Aorta (tissue), 5 donors: ENCODE measurements around the gene CCDC68. TPM values are rescaled to one million over a fixed set of nuclear protein-coding genes. Genes with fewer than 3 reads are reported as not detected.
"Not testable (repeated sequence)": the region's sequence is repeated elsewhere in the genome, so short reads cannot be mapped to it uniquely, and the experiment has no call there.

Experiments
- ATAC-seq: fragments of 200-7000 bp; cut with Tn5 transposase; one replicate; pipeline ENCODE4 v1.9.1; 2022; ENCODE audit warnings: moderate library complexity; ENCODE audit not compliant: low FRiP score
- DNase-seq, 2 donors: peaks; one replicate each; pipeline ENCODE4 v3.0.0-alpha.2; 2020
- H3K27ac ChIP-seq, 2 donors: one replicate each; pipeline ENCODE4 v1.5.1; 2013; ENCODE audit warnings: low read length in 2 of 2, mild to moderate bottlenecking in 2 of 2, moderate library complexity in 2 of 2, control low read depth in 1 of 2, inconsistent platforms in 1 of 2, low read depth in 1 of 2
- H3K27me3 ChIP-seq, 2 donors: one replicate each; pipeline ENCODE4 v1.6.1; 2013; ENCODE audit warnings: control low read depth in 1 of 2, low read length in 1 of 2, mild to moderate bottlenecking in 1 of 2, moderate library complexity in 1 of 2; ENCODE audit not compliant: insufficient read depth in 2 of 2, control insufficient read depth in 1 of 2
- H3K36me3 ChIP-seq, 2 donors: one replicate each; pipeline ENCODE4 v1.6.1; 2013; ENCODE audit warnings: control low read depth in 1 of 2, low read length in 1 of 2, mild to moderate bottlenecking in 1 of 2; ENCODE audit not compliant: insufficient read depth in 2 of 2, control insufficient read depth in 1 of 2
- H3K4me1 ChIP-seq, 2 donors: one replicate each; pipeline ENCODE4 v1.6.1; 2013; ENCODE audit warnings: low read length in 2 of 2, control low read depth in 1 of 2, mild to moderate bottlenecking in 1 of 2, moderate library complexity in 1 of 2; ENCODE audit not compliant: insufficient read depth in 2 of 2, control insufficient read depth in 1 of 2
- H3K4me3 ChIP-seq, 2 donors: one replicate each; pipeline ENCODE4 v1.5.1; 2013; ENCODE audit warnings: low read length in 2 of 2, control low read depth in 1 of 2, mild to moderate bottlenecking in 1 of 2
- H3K9me3 ChIP-seq: one replicate; pipeline ENCODE4 v1.6.1; 2013; ENCODE audit warnings: mild to moderate bottlenecking, low read length; ENCODE audit not compliant: control insufficient read depth
- WGBS, 2 donors: extraction: QIAGEN DNeasy Blood & Tissue Kit; methylation state at CpG; one replicate each; pipeline ENCODE4 v1.1.7; 2013; 5-methylcytosine and 5-hydroxymethylcytosine counted together
- intact Hi-C, 2 donors: fragments of 100-400 bp; cut with DNase I; formaldehyde crosslinking; loops; one replicate each; pipeline versions ENCODE4 v1.14.2 to v1.15.0; 2022
- polyA plus RNA-seq, 2 donors: library from polyadenylated mRNA; stranded (reverse); fragments of 200-250 nt; gene quantifications; one replicate each; pipeline ENCODE4 v1.2.3, GENCODE V29; 2013
- total RNA-seq, 2 donors: library from RNA; stranded (reverse); fragmentation: NEBNext Ultra II Directional; extraction: Animal tissue kit (Norgen Biotek cat#: 25700); gene quantifications; one replicate each; pipeline ENCODE4 v1.2.1, GENCODE V29; 2021
- donor health status: healthy with polysubstance abuse.
- donor health status: Bipolar disorder and iron deficiency.
- donor health status: DM: no; HTN: no; CAD: no.
- donor health status: DM: no; HTN: no; CAD: no.
- donor health status: DM: yes; HTN: yes; CAD: no.

The CCDC68 gene
- total and polyA plus RNA-seq, 4 donors, result 1.9 to 9.4 (median 6.4) TPM

DNA sequence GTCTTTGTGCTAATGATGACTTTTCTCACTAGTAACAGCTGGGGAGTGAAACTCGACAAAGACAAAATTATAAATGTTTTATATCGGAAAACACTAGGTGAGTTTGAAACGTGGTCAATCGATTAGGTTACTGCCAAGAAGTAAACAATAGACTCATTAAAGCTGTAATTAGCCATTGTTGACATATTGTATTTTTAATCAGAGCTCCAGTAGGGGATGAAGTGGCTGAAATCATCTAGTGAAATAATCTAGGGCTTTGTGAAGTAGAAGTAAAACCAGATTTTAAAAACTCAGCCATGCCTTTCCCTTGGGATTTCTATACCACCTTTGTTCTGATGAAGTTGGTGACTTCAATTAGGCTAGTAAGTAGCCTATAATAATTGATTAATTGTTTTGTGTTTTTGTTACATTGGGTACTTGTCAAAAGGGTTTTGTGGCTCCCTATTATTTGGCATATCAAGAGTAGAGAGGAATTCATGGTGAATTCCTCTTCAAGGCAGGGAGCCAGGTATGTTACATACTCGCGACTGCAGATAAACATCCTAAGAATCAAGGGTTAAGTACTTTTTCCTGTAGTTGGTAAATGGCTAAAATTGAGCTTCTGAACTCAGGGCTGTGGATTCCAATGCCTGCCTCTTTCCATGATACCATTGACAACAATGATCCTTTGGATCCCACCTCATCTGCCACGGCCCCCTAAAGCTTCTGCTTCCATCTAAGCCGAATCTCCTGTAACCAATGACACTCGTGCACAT is 99.4 kb downstream of the CCDC68 start:
- H3K4me1 ChIP-seq, result no peaks in the 10 kb centered on the region
- H3K9me3 ChIP-seq, result peaks cover 2% of the 10 kb centered on the region
- H3K36me3 ChIP-seq, result no peaks in the 10 kb centered on the region
- no peak overlapping the region for H3K4me3 ChIP-seq
- no peak overlapping the region for H3K27ac ChIP-seq
- peaks cover 0 to 2% of the 10 kb centered on the region in 2 donors for H3K27me3 ChIP-seq
- 75 to 77% methylated on average over 9 of the region's 9 CpGs for WGBS, 2 donors
- intact Hi-C loops, result no loop called here
- ATAC-seq (no peak), DNase-seq (no peak)

DNA sequence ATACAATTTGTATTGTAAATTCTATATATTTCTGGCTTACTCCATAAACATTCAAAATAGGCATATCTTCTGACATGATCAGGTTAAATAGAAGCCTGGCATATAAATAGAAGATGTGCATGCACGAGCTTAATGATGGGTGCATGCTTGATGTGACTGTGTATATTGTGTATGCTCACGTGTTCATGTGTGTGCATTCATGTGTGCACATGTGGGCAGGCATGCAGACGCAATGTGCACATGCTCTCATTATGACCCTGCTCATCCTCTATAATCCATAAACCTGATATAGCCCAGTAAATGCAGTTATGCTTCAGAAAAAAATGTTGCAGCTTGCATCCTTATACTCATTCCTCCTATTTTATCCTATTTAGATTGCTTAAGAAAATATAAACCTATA is 101.8 kb downstream of the CCDC68 start:
- Histone ChIP-seq H3K36me3 (no peaks in the 10 kb centered on the region), H3K4me3 (no peak overlapping the region), H3K27me3 (peaks cover 0 to 2% of the 10 kb centered on the region in 2 donors), H3K9me3 (peaks cover 2% of the 10 kb centered on the region), H3K4me1 (no peaks in the 10 kb centered on the region), H3K27ac (no peak overlapping the region)
- DNase-seq (no peak), ATAC-seq (no peak)
- intact Hi-C loops, result no loop called here
- WGBS, 2 donors, result 78 to 83% methylated on average over 3 of the region's 3 CpGs

DNA sequence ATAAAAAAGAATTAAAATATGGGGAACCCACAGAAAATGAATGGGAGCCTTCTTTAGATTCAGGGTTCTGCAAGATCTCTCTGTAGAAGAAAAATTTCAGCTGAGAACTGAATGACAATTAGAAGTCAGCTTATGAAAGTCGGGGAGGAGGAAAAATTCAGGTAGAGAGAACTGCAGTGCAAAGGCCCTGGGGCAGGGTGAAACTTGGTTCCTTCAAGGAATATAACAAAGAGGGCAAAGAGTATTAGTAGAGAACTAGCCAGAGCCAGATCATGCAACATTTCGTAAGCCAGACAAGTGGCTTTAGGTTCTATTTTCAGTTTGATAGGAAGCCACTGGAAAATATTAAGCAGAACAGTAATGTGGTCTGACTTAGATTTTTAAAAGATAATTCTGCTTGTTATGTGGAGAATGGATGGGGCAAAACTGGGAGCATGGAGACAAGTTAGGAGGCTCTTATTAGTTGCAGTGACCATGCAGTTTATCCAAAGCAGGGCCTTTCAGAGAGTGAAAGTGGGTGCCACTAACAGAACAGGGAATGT is 103.1 kb downstream of the CCDC68 start:
- 67 to 86% methylated on average over 2 of the region's 2 CpGs for WGBS, 2 donors
- H3K4me1 ChIP-seq, result no peaks in the 10 kb centered on the region
- intact Hi-C loops, result no loop called here

DNA sequence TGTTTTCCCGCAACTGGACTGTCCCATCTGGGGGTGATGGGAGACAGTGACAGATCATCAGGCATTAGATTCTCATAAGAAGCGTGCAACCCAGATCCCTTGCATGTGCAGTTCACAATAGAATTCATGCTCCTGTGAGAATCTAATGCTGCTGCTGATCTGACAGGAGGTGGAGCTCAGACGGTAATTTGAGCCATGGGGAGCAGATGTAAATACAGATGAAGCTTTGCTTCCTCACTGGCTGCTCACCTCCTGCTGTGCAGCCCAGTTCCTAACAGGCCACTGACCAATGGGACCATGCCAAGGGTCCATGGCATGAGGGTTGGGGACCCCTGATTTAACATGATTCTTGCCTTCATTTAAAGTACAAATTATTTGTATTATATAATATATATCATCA is 104.2 kb downstream of the CCDC68 start:
- H3K27ac ChIP-seq, intact Hi-C loops, H3K9me3 ChIP-seq, H3K4me3 ChIP-seq, H3K4me1 ChIP-seq, DNase-seq, H3K36me3 ChIP-seq, H3K27me3 ChIP-seq, ATAC-seq: not testable (repeated sequence)
- WGBS, 2 donors, result 86% methylated on average over 3 of the region's 3 CpGs

More for the DNA sequence above, 103.1 kb downstream of the CCDC68 start:
- no peaks in the 10 kb centered on the region for H3K36me3 ChIP-seq
- no peak overlapping the region for H3K4me3 ChIP-seq
- peaks cover 2% of the 10 kb centered on the region for H3K9me3 ChIP-seq
- H3K27ac ChIP-seq, result no peak overlapping the region
- no peak for ATAC-seq
- DNase-seq, result no peak
- H3K27me3 ChIP-seq, result peaks cover 0 to 2% of the 10 kb centered on the region in 2 donors

GRCh38 chr18:54852780-54853675 is 106.2 kb downstream of the CCDC68 start:
- ATAC-seq, result no peak
- DNase-seq, result no peak
- no peak overlapping the region for H3K4me3 ChIP-seq
- H3K27ac ChIP-seq, result no peak overlapping the region
- H3K4me1 ChIP-seq, result no peaks in the 10 kb centered on the region
- intact Hi-C loops, result no loop called here
- H3K27me3 ChIP-seq, result peaks cover 0 to 2% of the 10 kb centered on the region in 2 donors
- WGBS, 2 donors, result 76 to 77% methylated on average over 6 of the region's 6 CpGs
- H3K36me3 ChIP-seq, result no peaks in the 10 kb centered on the region
- H3K9me3 ChIP-seq, result peaks cover 2% of the 10 kb centered on the region

Other genes starting within 250 kb of the CCDC68 start
- 1 to 10 TPM in 1 of 2 donors, under 1 TPM in 1; 0.39 to 1.3 TPM for gene RAB27B, start 131.0 kb downstream of the CCDC68 start, total RNA-seq
- gene RAB27B, start 131.0 kb downstream of the CCDC68 start, polyA plus RNA-seq, result 1 to 10 TPM in 1 of 2 donors, under 1 TPM in 1; under 0.01 to 1.1 TPM